Activated CD8-positive, alpha-beta T cell treated with anti-CD3 and anti-CD28 coated beads for 36 hours (primary cell): Measurements from ENCODE around the gene SMCO2. TPM values are rescaled to one million over a fixed set of nuclear protein-coding genes. Genes with fewer than 3 reads are reported as not detected.
A peak's percentile ranks its signal among the peaks of the same experiment; 100 is the strongest.

Experiments used
- ATAC-seq: fragments of 200-7000 bp; cut with Tn5 transposase; one replicate; pipeline ENCODE4 v1.10.0; 2021; ENCODE audit warnings: mild to moderate bottlenecking, moderate library complexity
- CTCF ChIA-PET: fragments of 350-600 bp; sonication (Branson Sonifier 250); formaldehyde crosslinking; loops from one replicate; lab custom pipeline; 2021; ENCODE audit warnings: antibody characterized with exemption; lab: Charles Lee
- POLR2A ChIA-PET: fragments of 350-600 bp; sonication (Branson Sonifier 250); formaldehyde crosslinking; loops from one replicate; lab custom pipeline; 2021; ENCODE audit warnings: antibody characterized with exemption; lab: Charles Lee
- DNase-seq: peaks from one replicate; pipeline ENCODE4 v3.0.0-alpha.2; 2020
- H3K27ac Mint-ChIP-seq: one replicate; pipeline ENCODE4 v1.8.0; 2021; ENCODE audit warnings: mild to moderate bottlenecking, mixed read lengths
- H3K27me3 Mint-ChIP-seq: one replicate; pipeline ENCODE4 v1.8.0; 2021; ENCODE audit warnings: mixed read lengths
- H3K36me3 Mint-ChIP-seq: one replicate; pipeline ENCODE4 v1.8.0; 2021; ENCODE audit warnings: low read depth, mixed read lengths
- H3K4me1 Mint-ChIP-seq: one replicate; pipeline ENCODE4 v1.8.0; 2021; ENCODE audit warnings: low read depth, mixed read lengths
- H3K4me3 Mint-ChIP-seq: one replicate; pipeline ENCODE4 v1.8.0; 2021; ENCODE audit warnings: mild to moderate bottlenecking, moderate library complexity, mixed read lengths
- H3K9me3 Mint-ChIP-seq: one replicate; pipeline ENCODE4 v1.8.0; 2021; ENCODE audit warnings: mixed read lengths
- intact Hi-C: fragments of 100-400 bp; cut with micrococcal nuclease; formaldehyde crosslinking; loops from one replicate; pipeline ENCODE4 v1.10.0; 2022
- total RNA-seq, 2 experiments: library from RNA; stranded (reverse); gene quantifications; one replicate each; pipeline ENCODE4 v1.2.3, GENCODE V29; 2021
- TF ChIP-seq, protein P1 (sequence below): fragments of 200-600 bp; IDR thresholded peaks from one replicate; pipeline ENCODE4 v1.8.0; 2022; ENCODE audit warnings: antibody characterized with exemption, mild to moderate bottlenecking

The SMCO2 gene
- total RNA-seq, 2 experiments from 2014 or later, result 0.32 TPM; not detected in 1

DNA sequence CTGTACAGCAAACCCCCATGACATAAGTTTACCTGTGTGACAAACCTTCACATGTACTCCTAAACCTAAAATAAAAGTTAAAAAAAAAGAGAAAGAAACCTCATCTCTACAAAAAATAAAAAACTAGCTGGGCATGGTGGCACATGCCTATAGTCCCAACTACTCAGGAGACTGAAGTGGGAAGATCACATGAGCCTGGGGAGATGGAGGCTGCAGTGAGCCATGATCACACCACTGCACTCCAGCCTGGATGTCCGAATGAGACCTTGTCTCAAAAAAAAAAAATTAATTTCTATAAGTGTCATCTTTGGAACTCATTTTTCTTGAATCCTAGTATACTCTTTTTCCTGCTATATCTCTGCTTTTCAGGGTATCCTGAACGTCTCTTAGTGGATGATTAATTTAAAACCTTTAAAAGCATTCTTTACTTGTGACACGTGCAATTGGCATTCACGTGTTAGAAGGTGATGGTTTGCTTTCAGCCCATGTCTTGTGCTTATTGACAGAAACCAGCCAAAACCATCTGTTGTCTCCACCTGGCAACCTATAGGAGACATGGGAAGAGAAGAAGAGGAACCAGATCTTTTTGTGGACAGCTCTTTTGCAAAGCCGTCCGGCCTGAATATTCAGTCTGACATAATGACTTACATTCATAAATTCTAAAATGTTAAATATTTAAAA, 46.9 kb downstream of the SMCO2 start:
- POLR2A ChIA-PET, result no interaction called here

DNA sequence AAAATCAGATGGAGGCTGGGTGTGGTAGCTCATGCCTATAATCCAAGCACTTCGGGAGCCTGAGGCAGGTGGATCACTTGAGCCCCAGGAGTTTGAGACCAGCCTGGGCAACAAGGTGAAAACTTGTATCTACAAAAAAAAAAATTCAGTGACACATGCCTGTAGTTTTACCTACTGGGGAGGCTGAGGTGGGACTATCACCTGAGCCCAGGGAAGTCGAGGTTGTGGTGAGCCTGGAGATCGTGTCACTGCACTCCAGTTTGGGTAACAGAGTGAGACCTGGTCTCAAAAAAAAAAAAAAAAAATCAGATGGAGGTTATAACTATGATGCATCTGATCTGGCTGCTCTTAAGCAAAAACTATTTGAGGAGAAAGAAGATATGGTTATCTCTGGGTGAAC, 50.9 kb downstream of the SMCO2 start:
- ChIA-PET CTCF (no interaction called here), POLR2A (no interaction called here)
- no peak overlapping the region for H3K27ac Mint-ChIP-seq
- no peak for ATAC-seq
- H3K4me1 Mint-ChIP-seq, result peaks cover 22% of the 10 kb centered on the region
- TF ChIP-seq, protein P1, sequence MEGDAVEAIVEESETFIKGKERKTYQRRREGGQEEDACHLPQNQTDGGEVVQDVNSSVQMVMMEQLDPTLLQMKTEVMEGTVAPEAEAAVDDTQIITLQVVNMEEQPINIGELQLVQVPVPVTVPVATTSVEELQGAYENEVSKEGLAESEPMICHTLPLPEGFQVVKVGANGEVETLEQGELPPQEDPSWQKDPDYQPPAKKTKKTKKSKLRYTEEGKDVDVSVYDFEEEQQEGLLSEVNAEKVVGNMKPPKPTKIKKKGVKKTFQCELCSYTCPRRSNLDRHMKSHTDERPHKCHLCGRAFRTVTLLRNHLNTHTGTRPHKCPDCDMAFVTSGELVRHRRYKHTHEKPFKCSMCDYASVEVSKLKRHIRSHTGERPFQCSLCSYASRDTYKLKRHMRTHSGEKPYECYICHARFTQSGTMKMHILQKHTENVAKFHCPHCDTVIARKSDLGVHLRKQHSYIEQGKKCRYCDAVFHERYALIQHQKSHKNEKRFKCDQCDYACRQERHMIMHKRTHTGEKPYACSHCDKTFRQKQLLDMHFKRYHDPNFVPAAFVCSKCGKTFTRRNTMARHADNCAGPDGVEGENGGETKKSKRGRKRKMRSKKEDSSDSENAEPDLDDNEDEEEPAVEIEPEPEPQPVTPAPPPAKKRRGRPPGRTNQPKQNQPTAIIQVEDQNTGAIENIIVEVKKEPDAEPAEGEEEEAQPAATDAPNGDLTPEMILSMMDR, result no peak
- H3K36me3 Mint-ChIP-seq, result no peaks in the 10 kb centered on the region
- H3K9me3 Mint-ChIP-seq, result no peaks in the 10 kb centered on the region
- no peak for DNase-seq
- H3K27me3 Mint-ChIP-seq, result peaks cover 29% of the 10 kb centered on the region
- H3K4me3 Mint-ChIP-seq, result no peak overlapping the region
- intact Hi-C loops, result no loop called here

More for the DNA sequence above, 46.9 kb downstream of the SMCO2 start:
- Mint-ChIP-seq H3K27ac (no peak overlapping the region), H3K27me3 (peaks cover 19% of the 10 kb centered on the region), H3K4me1 (peaks cover 8% of the 10 kb centered on the region), H3K4me3 (no peak overlapping the region), H3K36me3 (no peaks in the 10 kb centered on the region), H3K9me3 (no peaks in the 10 kb centered on the region)
- no peak for DNase-seq
- intact Hi-C loops, result no loop called here
- CTCF ChIA-PET, result no interaction called here
- ATAC-seq, result no peak
- TF ChIP-seq, protein P1, result no peak

DNA sequence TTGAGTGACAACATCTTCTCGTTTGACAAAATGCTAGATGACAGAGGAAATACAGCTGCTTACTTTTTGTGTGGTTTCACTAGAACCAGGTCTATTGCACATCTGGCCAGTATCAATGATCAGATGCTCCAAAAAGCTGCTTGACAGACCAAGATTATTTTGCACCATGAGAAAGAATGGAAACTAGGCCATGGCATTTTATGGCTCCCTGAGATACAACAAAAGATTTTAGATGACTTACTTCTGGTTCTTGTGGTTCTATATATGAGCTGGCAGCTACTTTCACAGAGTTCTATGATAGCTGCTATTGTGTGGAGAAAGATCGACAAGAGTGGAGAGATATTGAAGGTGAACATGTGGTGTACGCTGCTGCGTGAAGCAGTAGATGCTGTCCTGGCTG, 51.6 kb downstream of the SMCO2 start:
- TF ChIP-seq, protein P1, result no peak
- peaks cover 26% of the 10 kb centered on the region for H3K27me3 Mint-ChIP-seq
- H3K4me3 Mint-ChIP-seq, result no peak overlapping the region
- intact Hi-C loops, result no loop called here
- peaks cover 3% of the 10 kb centered on the region for H3K36me3 Mint-ChIP-seq
- CTCF ChIA-PET, result no interaction called here
- POLR2A ChIA-PET, result no interaction called here
- DNase-seq, result peak; percentile 11
- H3K27ac Mint-ChIP-seq, result no peak overlapping the region
- peaks cover 3% of the 10 kb centered on the region for H3K9me3 Mint-ChIP-seq
- ATAC-seq, result peak; percentile 89
- peaks cover 25% of the 10 kb centered on the region for H3K4me1 Mint-ChIP-seq

DNA sequence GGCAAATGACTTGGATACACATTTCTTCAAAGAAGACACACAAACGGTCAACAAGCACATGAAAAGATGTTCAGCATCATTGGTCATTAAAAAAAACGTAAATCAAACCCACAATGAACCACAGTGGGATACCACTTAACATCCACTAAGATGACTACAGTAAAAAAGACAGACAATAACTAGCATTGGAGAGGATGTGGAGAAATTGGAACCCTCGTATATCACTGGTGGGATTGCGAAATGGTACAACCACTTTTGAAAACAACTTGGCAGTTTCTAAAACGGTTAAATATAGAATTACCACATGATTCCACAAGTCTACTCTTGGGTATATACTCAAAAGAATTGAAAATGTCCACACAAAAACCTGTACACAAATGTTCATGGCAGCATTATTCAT, 52.2 kb downstream of the SMCO2 start:
- ChIA-PET POLR2A (no interaction called here), CTCF (no interaction called here)
- H3K27me3 Mint-ChIP-seq, result peaks cover 26% of the 10 kb centered on the region
- peaks cover 3% of the 10 kb centered on the region for H3K9me3 Mint-ChIP-seq
- no peak overlapping the region for H3K4me3 Mint-ChIP-seq
- DNase-seq (no peak), ATAC-seq (no peak)
- peaks cover 25% of the 10 kb centered on the region for H3K4me1 Mint-ChIP-seq
- TF ChIP-seq, protein P1, result no peak
- intact Hi-C loops, result no loop called here
- peaks cover 3% of the 10 kb centered on the region for H3K36me3 Mint-ChIP-seq
- H3K27ac Mint-ChIP-seq, result no peak overlapping the region

DNA sequence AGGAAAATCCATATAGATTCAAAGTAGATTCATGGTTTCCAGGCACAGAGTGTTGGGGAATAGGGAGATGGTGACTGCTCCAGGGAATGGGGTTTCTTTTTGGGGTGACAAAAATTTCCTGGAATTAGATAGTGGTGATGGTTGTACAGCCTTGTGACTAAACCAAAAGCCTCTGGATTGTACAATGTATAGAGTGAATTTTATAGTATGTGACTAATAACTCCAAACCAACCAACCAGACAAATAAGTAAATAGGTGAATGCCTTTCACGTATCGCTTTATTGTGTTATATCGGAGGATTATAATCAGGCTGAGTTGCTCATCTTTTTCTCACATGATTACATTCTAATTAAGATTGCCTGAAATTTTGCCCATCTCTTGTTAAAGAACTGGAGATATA, 52.8 kb downstream of the SMCO2 start:
- TF ChIP-seq, protein P1, result no peak
- DNase-seq (no peak), ATAC-seq (no peak)
- ChIA-PET POLR2A (no interaction called here), CTCF (no interaction called here)
- intact Hi-C loops, result no loop called here
- H3K27me3 Mint-ChIP-seq, result peaks cover 26% of the 10 kb centered on the region
- H3K4me1 Mint-ChIP-seq, result peaks cover 25% of the 10 kb centered on the region
- no peak overlapping the region for H3K27ac Mint-ChIP-seq
- peaks cover 3% of the 10 kb centered on the region for H3K36me3 Mint-ChIP-seq
- peaks cover 3% of the 10 kb centered on the region for H3K9me3 Mint-ChIP-seq
- H3K4me3 Mint-ChIP-seq, result no peak overlapping the region
